ENCODE measurements around the gene RIMS4.
"Not testable (repeated sequence)": the region's sequence is repeated elsewhere in the genome, so short reads cannot be mapped to it uniquely, and the experiment has no call there.

The RIMS4 gene

DNA sequence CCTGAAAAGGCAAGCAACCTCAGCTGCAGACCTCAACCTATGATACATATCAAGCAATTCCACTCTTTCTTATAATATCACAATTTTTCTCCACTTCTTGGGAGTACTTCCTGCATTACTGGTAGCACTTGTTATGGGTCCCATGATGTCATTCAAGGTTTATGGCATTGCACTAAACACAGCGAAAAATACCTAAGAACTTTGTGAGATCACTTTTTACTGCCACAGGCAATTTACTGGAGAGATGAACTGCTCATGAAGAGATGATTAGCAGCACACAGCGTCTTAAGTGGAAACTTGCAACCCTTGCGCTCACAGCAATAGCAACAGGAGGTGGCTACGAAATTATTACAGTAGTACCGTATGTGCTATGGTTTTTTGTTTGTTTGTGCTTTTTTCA, 19.3 kb upstream of the RIMS4 start:
- no peak for DNase-seq

- no peak for DNase-seq
These were observed 18.3 kb upstream of the RIMS4 start for GRCh38 chr20:44828640-44829039.

- DNase-seq, result no peak
These were observed 17.1 kb upstream of the RIMS4 start for GRCh38 chr20:44827401-44827800.

- DNase-seq, result not testable (repeated sequence)
These were observed 11.2 kb upstream of the RIMS4 start for GRCh38 chr20:44821576-44821975.

DNA sequence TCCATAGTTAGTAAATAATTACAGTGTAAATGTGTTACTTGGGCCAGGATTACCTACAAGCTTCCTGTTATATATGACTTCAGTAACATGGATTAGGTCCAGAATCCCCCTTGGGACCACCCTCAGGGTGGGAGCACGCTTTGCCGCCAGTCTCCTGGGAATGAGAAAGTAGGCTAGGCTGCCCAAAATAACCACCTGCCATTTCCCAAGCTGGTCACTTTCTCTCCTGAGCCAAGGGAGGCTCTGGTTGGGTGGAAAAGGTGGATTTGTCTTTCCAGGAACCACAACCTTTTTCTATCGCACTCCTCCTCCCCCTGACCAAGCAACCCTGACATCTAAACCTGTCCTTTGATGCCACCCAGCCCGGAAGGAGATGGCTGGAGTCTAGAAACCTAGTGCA, 9.6 kb upstream of the RIMS4 start:
- DNase-seq, result no peak

- no peak for DNase-seq
These were observed 7.0 kb upstream of the RIMS4 start for GRCh38 chr20:44817143-44817910.

GRCh38 chr20:44814937-44815336, 4.6 kb upstream of the RIMS4 start:
- DNase-seq, result no peak

- no peak for DNase-seq
These were observed 872 bp upstream of the RIMS4 start for GRCh38 chr20:44811150-44811685.

- DNase-seq, result no peak
These were observed 320 bp downstream of the RIMS4 start for GRCh38 chr20:44810061-44810390.

DNA sequence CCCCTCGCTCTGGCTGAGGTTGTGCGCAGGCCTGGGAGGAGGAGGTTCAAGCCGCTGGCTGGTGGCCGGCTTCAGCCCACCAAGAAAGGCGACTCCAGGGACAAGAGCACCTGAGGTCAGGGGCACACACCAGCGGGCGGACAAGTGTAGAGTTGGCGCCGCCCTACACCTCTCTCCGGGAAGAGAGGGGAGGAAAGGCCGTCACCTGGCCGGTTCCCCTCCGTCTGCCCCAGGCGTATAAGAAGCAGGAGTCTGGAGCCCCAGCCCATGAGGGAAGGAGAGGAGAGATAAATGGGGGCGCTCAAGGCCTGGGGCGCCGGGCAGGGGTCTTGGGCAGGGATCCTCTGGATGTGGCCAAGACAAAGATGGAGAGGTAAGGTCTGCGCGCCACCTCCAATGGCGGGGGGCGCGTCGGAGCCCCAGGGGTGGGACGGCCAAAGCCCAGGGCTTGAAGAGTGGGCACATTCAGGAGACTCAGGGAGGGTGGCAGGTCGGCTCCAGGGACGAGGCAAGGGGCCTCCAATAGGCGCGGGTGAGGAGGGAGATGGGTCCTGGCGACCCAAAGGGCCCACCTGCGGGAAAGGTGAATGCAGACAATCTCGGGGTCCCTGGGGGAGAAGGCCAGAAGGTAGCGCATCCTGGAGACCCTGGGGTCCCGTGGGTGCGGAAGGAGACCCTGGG, 826 bp downstream of the RIMS4 start:
- no peak for DNase-seq

DNA sequence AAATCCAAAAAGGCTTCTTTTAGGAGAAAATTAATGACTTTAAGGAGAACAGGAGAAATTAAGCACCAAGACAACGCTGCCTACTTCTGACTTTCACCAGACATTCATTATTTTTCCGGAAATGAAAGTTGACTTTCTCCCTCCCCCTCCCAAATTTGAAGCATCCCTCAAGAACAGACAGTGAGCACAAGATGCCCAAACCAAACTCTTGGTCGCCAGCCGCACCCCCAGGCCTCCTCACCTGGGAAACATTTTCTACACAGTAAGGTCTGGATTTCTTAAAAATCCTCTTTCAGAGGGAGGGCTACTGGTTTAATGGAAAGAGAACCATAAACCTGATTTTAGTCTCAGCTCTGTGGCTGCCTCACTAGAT, 2.7 kb downstream of the RIMS4 start:
- no peak for DNase-seq

DNA sequence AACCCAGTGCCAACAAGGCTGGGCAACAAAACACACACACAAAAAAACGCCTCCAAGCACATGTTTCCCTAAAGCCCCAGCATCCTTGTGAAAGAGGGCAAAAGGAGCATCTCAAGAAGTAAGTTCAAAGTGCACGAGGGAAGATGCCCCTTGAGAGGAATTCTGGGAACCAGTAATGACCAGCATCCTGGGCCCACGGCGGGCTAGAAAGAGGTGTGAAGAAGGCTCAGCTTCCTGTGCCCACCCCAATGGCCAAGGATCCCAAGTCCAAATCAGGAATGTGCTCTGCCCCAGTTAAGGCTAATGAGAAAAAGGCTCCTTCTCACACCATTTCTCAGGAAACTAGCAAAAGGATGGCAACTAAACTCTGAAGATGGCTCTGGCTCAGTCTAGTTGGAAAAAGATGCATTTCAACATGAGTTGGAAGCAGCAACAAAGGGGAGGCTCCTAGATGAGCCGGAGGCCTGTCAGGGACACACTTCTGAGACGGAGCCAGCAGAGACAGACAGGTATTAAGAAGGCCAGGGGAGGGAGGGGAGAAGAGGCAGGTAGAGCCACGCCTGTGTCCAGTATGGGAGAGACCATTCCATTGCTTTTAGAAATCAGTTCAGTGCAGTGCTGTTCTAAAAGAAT, 3.2 kb downstream of the RIMS4 start:
- DNase-seq, result no peak

GRCh38 chr20:44805979-44806620, 4.2 kb downstream of the RIMS4 start:
- DNase-seq, result peak; percentile 95

DNA sequence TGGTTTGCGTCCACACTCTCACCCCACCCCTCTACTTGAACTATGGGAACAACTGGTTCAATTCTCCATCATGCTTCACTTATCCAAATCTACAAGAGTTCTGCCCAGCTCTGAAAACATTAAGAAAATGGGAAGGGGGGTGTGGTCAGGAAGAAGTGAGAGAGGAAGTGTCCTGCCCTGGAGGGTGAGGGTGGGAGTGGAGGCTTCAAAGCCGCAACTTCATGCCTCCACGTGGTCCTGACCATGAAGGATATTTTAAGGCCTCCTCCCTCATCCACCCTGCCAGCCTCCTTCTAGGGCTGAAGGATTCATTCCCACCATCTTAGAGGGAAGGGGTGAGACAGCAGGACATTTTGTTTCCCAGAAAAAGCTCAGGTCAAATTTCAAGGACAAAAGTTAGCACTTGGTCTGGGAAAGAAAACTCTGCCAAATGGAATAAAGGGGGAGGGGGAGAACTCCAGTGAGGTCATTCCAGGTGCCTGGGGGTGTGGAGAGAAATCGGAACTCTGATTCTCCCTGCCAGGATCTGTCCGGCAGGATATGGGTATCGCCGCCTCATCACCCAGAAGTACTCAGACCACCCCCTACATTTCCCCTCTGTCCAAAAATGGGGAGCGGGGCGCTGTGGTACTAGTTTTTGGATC, 4.9 kb downstream of the RIMS4 start:
- DNase-seq, result no peak

DNA sequence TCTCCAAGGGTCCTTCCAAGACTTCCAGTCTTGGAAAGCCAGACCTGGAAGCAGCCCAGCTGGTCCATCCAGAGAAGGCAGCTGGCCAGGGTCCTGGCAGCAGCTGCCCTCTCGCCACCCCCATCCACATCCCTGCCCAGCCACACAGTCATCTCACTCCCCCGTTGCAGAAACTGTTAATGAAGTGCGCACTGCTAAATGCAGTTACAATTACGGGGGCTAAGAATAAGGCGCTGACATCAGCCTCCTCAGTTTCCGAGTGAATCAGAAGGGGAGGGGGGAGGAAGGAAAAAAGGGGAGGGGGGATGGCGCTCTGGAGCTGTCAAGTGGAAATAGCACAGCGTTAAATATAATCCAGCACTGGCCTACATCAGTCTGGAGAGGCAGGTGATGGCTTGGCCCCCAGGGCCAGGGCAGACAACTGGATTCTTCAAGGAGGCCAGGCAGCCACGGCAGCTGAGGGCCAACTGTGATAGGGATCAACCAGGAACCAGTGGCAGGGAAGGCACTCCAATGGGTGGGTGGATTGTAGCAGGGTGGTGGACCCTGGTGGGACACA, 6.9 kb downstream of the RIMS4 start:
- DNase-seq, result no peak

- no peak for DNase-seq
These were observed 7.6 kb downstream of the RIMS4 start for GRCh38 chr20:44802702-44803101.

DNA sequence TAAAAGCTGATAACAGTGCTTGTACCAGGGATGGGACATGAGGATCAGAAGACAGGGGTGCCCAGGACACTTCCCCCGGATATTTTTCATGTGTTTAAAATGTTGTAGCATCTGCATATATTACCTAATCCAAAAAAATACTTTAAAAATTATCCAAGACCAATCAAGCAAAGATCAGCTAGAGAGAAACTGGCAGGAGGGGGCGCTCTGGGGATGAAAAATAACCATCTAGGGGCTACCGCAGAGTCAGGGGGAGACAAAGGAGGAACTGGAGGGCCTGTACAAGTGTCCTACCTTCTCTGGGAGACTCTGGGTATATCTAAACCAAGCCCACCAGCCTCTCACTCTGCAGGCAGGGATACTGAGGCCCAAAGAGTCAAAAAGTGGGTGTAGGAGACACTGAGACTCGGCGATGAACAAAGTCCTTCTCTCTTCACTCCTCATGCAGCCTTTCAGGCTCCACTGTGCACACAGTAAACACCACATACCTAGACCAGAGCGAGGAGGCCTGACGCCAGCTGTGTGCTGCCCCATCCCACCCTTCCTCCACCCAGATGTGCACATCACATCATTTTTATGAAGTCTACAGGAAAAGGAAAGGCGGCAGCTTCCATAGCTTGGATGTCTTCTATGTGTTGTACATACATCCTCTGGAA, 9.8 kb downstream of the RIMS4 start:
- no peak for DNase-seq

GRCh38 chr20:44799691-44800090, 10.7 kb downstream of the RIMS4 start:
- DNase-seq, result no peak

DNA sequence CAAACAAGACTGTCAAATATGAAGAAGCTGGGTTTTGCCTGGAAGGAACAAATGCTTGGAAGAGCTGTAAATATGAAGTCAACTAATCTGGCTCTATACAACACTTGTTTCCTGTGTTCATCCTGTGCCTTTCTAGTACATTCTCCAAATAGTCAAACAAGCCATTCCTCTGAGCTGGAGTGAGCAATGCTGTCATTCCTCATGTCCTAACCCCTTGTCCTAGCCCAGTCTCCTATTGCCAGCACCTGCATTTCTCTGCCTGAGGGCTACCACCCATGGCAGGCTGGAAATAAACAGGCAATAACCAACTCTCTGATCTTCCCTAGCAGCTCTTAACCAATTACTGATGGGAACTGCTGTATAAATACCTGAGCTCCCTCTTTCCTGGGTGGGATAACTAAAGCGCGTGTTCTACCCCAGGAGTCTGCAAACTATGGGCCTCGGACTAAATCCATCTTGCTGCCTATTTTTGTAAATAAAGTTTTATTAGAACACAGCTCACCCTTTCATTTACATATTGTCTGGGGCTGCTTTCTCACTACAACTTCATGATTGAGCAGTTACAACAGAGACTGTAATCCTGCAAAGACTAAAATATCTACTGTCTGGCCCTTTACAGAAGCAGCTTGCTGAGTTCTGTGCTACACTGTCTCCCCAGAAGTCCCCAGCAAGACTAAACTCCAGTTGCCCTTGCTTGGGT, 13.4 kb downstream of the RIMS4 start:
- no peak for DNase-seq

GRCh38 chr20:44796311-44796710, 14.0 kb downstream of the RIMS4 start:
- no peak for DNase-seq

- DNase-seq, result peak; percentile 26
These were observed 14.5 kb downstream of the RIMS4 start for GRCh38 chr20:44795836-44796235.

DNA sequence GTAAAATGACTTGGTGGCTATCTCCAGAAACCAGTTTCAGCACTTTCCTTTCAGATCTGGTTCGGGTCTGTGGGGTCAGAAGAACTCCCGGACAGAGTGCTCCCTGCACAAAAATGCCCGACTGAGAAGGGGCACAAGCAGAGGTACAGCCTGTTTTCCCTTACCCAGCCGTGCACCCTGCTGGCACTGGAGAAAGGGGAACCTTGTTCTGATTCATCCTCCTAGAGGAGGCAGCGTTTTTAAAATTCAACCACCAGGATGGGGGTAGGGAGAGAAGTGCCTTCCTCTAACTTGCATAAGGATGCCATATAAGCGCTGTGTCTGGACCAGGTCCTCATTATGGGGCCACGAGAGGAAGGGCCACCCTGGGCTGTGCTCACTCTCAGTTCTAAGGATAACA, 17.6 kb downstream of the RIMS4 start:
- no peak for DNase-seq
